GM12873 (cell line): ENCODE measurements around the gene SCAMP4.

ENCODE experiments used
- CTCF ChIP-seq: IDR thresholded peaks from 2 replicates; pipeline ENCODE4 v1.5.1; 2012; ENCODE audit warnings: low read depth, mild to moderate bottlenecking, moderate library complexity, low read length, control low read depth; ENCODE audit not compliant: insufficient read depth; ENCODE audit errors: missing control alignments

Gene SCAMP4

GRCh38 chr19:1956868-1957492, 51.8 kb downstream of the SCAMP4 start:
- TF ChIP-seq CTCF = no peak

- no peak for TF ChIP-seq CTCF
Measured at GRCh38 chr19:1957562-1958248, 52.5 kb downstream of the SCAMP4 start.

GRCh38 chr19:1959928-1960589, 54.9 kb downstream of the SCAMP4 start:
- TF ChIP-seq CTCF = no peak

- TF ChIP-seq CTCF = no peak
Measured at GRCh38 chr19:1961000-1961883, 56.0 kb downstream of the SCAMP4 start.

- no peak for TF ChIP-seq CTCF
Measured at GRCh38 chr19:1962674-1963073, 57.5 kb downstream of the SCAMP4 start.

GRCh38 chr19:1967087-1967608, 61.9 kb downstream of the SCAMP4 start:
- no peak for TF ChIP-seq CTCF
